GM19239 (cell line): Measurements from ENCODE around the gene PERM1.
"Not testable (repeated sequence)": the region's sequence is repeated elsewhere in the genome, so short reads cannot be mapped to it uniquely, and the experiment has no call there.

Experiments
- DNase-seq: peaks from one replicate; pipeline ENCODE4 v3.0.0; 2011; ENCODE audit warnings: low spot score; ENCODE audit not compliant: insufficient read length
- FAIRE-seq: peaks from 2 replicates; lab custom pipeline; 2011; peaks lifted over from hg19 to GRCh38; lab: Jason Lieb, UNC

Gene PERM1

GRCh38 chr1:981955-982558, at the start of gene PERM1:
PERM1 (minus strand) TSS chr1:982093; CDS start chr1:981029, 1,064 bp downstream.
- DNase-seq: no peak
- no peak for FAIRE-seq

- peak; percentile 40 for FAIRE-seq
- not testable (repeated sequence) for DNase-seq
Measured at GRCh38 chr1:1030867-1031658, 49.2 kb upstream of the PERM1 start.

- no peak for DNase-seq
- no peak for FAIRE-seq
Measured at GRCh38 chr1:1027791-1028190, 45.9 kb upstream of the PERM1 start.

- FAIRE-seq (no peak), DNase-seq (no peak)
Measured at GRCh38 chr1:1026599-1027413, 44.9 kb upstream of the PERM1 start.

- FAIRE-seq (no peak), DNase-seq (no peak)
Measured at GRCh38 chr1:1025730-1026129, 43.8 kb upstream of the PERM1 start.

GRCh38 chr1:1024771-1025699, 43.1 kb upstream of the PERM1 start:
- no peak for DNase-seq
- FAIRE-seq: no peak

- no peak for DNase-seq
- no peak for FAIRE-seq
Measured at GRCh38 chr1:1024149-1024770, 42.4 kb upstream of the PERM1 start.

- no peak for FAIRE-seq
- no peak for DNase-seq
Measured at GRCh38 chr1:1023700-1024099, 41.8 kb upstream of the PERM1 start.

- FAIRE-seq: no peak
- no peak for DNase-seq
Measured at GRCh38 chr1:1022302-1023009, 40.6 kb upstream of the PERM1 start.

GRCh38 chr1:1021920-1022259, 40.0 kb upstream of the PERM1 start:
- FAIRE-seq (no peak), DNase-seq (no peak)

- no peak for FAIRE-seq
- no peak for DNase-seq
Measured at GRCh38 chr1:1021010-1021919, 39.4 kb upstream of the PERM1 start.

- DNase-seq (no peak), FAIRE-seq (no peak)
Measured at GRCh38 chr1:1020415-1021009, 38.6 kb upstream of the PERM1 start.

GRCh38 chr1:1020000-1020404, 38.1 kb upstream of the PERM1 start, which contains the start of gene AGRN:
AGRN (plus strand) TSS chr1:1020120; CDS start chr1:1020173, 53 bp downstream.
- FAIRE-seq (no peak), DNase-seq (no peak)

- DNase-seq: peak; percentile 86
- FAIRE-seq: peak; percentile 84
Measured at GRCh38 chr1:1019122-1019999, 37.5 kb upstream of the PERM1 start.

- not testable (repeated sequence) for DNase-seq, FAIRE-seq
Measured at GRCh38 chr1:1018321-1018685, 36.4 kb upstream of the PERM1 start.
